Liver (tissue), 9 donors: ENCODE results near the gene GALNT17. TPM values are rescaled to one million over a fixed set of nuclear protein-coding genes. Genes with fewer than 3 reads are reported as not detected.
"Not testable (repeated sequence)": the region's sequence is repeated elsewhere in the genome, so short reads cannot be mapped to it uniquely, and the experiment has no call there.

Experiments used
- DNase-seq: peaks from one replicate; pipeline ENCODE4 v3.0.0-alpha.2; 2017; ENCODE audit warnings: low spot score
- H3K27ac ChIP-seq, 2 donors: one replicate each; pipeline ENCODE4 v1.7.0; 2013; ENCODE audit warnings: inconsistent platforms in 2 of 2, low read length in 2 of 2, control low read depth in 1 of 2, low read depth in 1 of 2, mild to moderate bottlenecking in 1 of 2
- H3K27me3 ChIP-seq, 4 donors: one replicate each; pipeline versions ENCODE4 v1.6.1 to v1.7.0; 2013; ENCODE audit warnings: low read length in 3 of 4, inconsistent platforms in 1 of 4, mild to moderate bottlenecking in 1 of 4, moderate library complexity in 1 of 4; ENCODE audit not compliant: control insufficient read depth in 4 of 4, insufficient read depth in 4 of 4
- H3K36me3 ChIP-seq, 4 donors: one replicate each; pipeline versions ENCODE4 v1.6.1 to v1.7.0; 2013; ENCODE audit warnings: low read length in 3 of 4, mild to moderate bottlenecking in 3 of 4, low read depth in 1 of 4, moderate library complexity in 1 of 4; ENCODE audit not compliant: control insufficient read depth in 4 of 4, insufficient read depth in 3 of 4
- H3K4me1 ChIP-seq, 4 donors: one replicate each; pipeline versions ENCODE4 v1.6.1 to v1.7.0; 2013; ENCODE audit warnings: low read length in 3 of 4, mild to moderate bottlenecking in 3 of 4, moderate library complexity in 1 of 4; ENCODE audit not compliant: control insufficient read depth in 4 of 4, insufficient read depth in 4 of 4
- H3K4me3 ChIP-seq, 3 donors: one replicate each; pipeline versions ENCODE4 v1.6.1 to v1.7.0; 2013; ENCODE audit warnings: low read length in 3 of 3, control low read depth in 1 of 3, low read depth in 1 of 3, mild to moderate bottlenecking in 1 of 3
- H3K9ac ChIP-seq, 2 donors: one replicate each; pipeline ENCODE4 v1.7.0; 2013; ENCODE audit warnings: low read length in 2 of 2, mild to moderate bottlenecking in 2 of 2, moderate library complexity in 2 of 2, control low read depth in 1 of 2, low read depth in 1 of 2
- H3K9me3 ChIP-seq, 4 donors: one replicate each; pipeline versions ENCODE4 v1.6.1 to v1.7.0; 2013; ENCODE audit warnings: low read length in 3 of 4; ENCODE audit not compliant: control insufficient read depth in 4 of 4
- CTCF ChIP-seq: fragments of 150-350 bp; IDR thresholded peaks from 2 replicates; pipeline ENCODE4 v1.5.1; 2017; ENCODE audit warnings: improper control_type of control experiment, low read depth, low read length; ENCODE audit not compliant: missing input control
- FOXA2 ChIP-seq: IDR thresholded peaks from 2 replicates; pipeline ENCODE4 v1.6.1; 2016; ENCODE audit warnings: antibody characterized with exemption
- GABPA ChIP-seq, 2 donors: IDR thresholded peaks in 1 of 2; conservative IDR thresholded peaks in 1 of 2; 2 replicates each; pipeline ENCODE4 v1.6.1; 2016; ENCODE audit warnings: antibody characterized with exemption in 2 of 2, mild to moderate bottlenecking in 1 of 2, moderate library complexity in 1 of 2
- JUND ChIP-seq, 2 donors: IDR thresholded peaks; 2 replicates each; pipeline ENCODE4 v1.6.1; 2016; ENCODE audit warnings: antibody characterized with exemption in 2 of 2
- NR2F2 ChIP-seq: IDR thresholded peaks from 2 replicates; pipeline ENCODE4 v1.6.1; 2016; ENCODE audit warnings: antibody characterized with exemption
- SP1 ChIP-seq: IDR thresholded peaks from 2 replicates; pipeline ENCODE4 v1.6.1; 2018; ENCODE audit warnings: antibody characterized with exemption, mild to moderate bottlenecking
- TAF1 ChIP-seq: conservative IDR thresholded peaks from 2 replicates; pipeline ENCODE4 v1.6.1; 2016; ENCODE audit warnings: antibody characterized with exemption, mild to moderate bottlenecking
- YY1 ChIP-seq: IDR thresholded peaks from 2 replicates; pipeline ENCODE4 v1.6.1; 2016; ENCODE audit warnings: antibody characterized with exemption, mild to moderate bottlenecking
- ZBTB33 ChIP-seq: IDR thresholded peaks from 2 replicates; pipeline ENCODE4 v1.6.1; 2016; ENCODE audit warnings: antibody characterized with exemption
- whole genome bisulfite sequencing: extraction: QIAGEN DNeasy Blood & Tissue Kit; methylation state at CpG from one replicate; pipeline ENCODE4 v1.1.7; 2013; 5-methylcytosine and 5-hydroxymethylcytosine counted together
- polyA plus RNA-seq, 2 donors: library from polyadenylated mRNA; stranded (reverse) in 1 of 2; unstranded in 1 of 2; fragments of 200-250 nt in 1 of 2; fragments of >200 nt in 1 of 2; fragmentation: Nextera tagmentation in 1 of 2; extraction: Ambion mirVana in 1 of 2; gene quantifications; one replicate each; pipeline versions ENCODE4 v1.2.1 to v1.2.3, GENCODE V29; 2013 to 2015
- total RNA-seq, 2 donors: library from RNA; depleted of rRNA; stranded (reverse); fragments of >200 nt; gene quantifications; one replicate each; pipeline ENCODE4 v1.2.3, GENCODE V29; 2014
- TF ChIP-seq, protein P1 (sequence below): IDR thresholded peaks from 2 replicates; pipeline ENCODE4 v1.6.1; 2016; ENCODE audit warnings: antibody characterized with exemption
- TF ChIP-seq, protein P2 (sequence below): IDR thresholded peaks from 2 replicates; pipeline ENCODE4 v1.6.1; 2016; ENCODE audit warnings: antibody characterized with exemption
- donor health status: healthy.
- donor health status: healthy.
- donor health status: healthy.
- donor health status: healthy.
- donor health status: healthy.

Gene GALNT17
- total and polyA plus RNA-seq, 4 donors = 0.10 to 0.42 (median 0.37) TPM; not detected in 1

DNA sequence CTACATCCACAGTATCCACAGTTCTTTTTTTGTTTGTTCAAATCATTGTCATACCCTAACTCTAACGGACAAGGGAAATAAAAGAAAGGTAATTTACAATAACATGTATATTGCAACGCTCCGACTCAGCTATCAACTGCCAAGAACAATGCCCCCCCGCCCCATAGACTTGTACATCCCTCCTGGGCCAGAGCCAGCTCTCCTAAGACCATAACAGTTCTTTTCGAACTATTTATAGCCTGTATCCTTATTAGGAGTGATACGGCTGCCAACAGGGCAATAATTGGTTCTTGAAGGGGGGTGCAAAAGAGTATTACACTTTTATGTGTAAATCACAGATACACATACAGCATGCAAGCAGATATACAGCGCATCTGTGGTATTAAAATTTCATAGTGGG lies 495.7 kb downstream of the GALNT17 start:
- no peak overlapping the region for H3K9ac ChIP-seq
- TF ChIP-seq GABPA (IDR thresholded peaks at IDR 0.05 in 1 of 2, conservative IDR thresholded peaks at IDR 0.05 in 1 of 2) (no peak), YY1 (no peak), FOXA2 (no peak), TAF1 (no peak)
- TF ChIP-seq, protein P1, sequence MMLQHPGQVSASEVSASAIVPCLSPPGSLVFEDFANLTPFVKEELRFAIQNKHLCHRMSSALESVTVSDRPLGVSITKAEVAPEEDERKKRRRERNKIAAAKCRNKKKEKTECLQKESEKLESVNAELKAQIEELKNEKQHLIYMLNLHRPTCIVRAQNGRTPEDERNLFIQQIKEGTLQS = no peak
- no peak for DNase-seq
- H3K36me3 ChIP-seq = no peaks in the 10 kb centered on the region
- H3K4me1 ChIP-seq = no peaks in the 10 kb centered on the region
- H3K4me3 ChIP-seq = no peak overlapping the region
- no peak overlapping the region for H3K27ac ChIP-seq
- no peaks in the 10 kb centered on the region for H3K9me3 ChIP-seq
- WGBS = 77% methylated on average over 7 of the region's 7 CpGs
- no peaks in the 10 kb centered on the region for H3K27me3 ChIP-seq

DNA sequence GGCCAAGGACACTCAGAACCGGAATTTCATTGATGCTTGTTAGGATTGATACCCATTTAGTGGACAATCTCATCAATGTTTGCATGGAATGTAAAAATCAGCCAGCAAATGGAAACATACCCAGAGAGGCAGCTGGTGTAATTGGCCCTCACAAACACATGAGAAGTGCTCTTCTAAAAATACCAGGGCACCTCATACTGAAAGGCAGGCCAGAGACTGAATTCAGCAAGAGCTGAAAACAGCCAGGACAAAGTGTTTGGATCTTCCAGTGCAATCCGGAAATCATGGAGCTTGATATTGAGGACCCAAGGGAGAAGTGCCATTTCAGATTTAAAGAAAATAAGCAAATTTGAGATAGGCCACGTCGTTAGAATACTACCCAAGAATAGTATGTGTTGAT lies 498.6 kb downstream of the GALNT17 start:
- H3K9ac ChIP-seq = no peak overlapping the region
- H3K36me3 ChIP-seq = no peaks in the 10 kb centered on the region
- H3K4me3 ChIP-seq = no peak overlapping the region
- 89% methylated on average over 4 of the region's 4 CpGs for WGBS
- H3K9me3 ChIP-seq = no peaks in the 10 kb centered on the region
- DNase-seq = no peak
- no peak overlapping the region for H3K27ac ChIP-seq
- TF ChIP-seq CTCF = no peak
- TF ChIP-seq, protein P2, sequence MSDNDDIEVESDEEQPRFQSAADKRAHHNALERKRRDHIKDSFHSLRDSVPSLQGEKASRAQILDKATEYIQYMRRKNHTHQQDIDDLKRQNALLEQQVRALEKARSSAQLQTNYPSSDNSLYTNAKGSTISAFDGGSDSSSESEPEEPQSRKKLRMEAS = no peak
- no peak for TF ChIP-seq JUND (IDR thresholded peaks at IDR 0.05)
- TF ChIP-seq SP1 = no peak
- TF ChIP-seq YY1 = no peak
- no peak for TF ChIP-seq NR2F2
- TF ChIP-seq TAF1 = no peak
- no peak for TF ChIP-seq ZBTB33
- TF ChIP-seq, protein P1 = no peak
- H3K4me1 ChIP-seq = no peaks in the 10 kb centered on the region
- no peaks in the 10 kb centered on the region for H3K27me3 ChIP-seq

GRCh38 chr7:71633551-71634008 lies 501.6 kb downstream of the GALNT17 start:
- no peak overlapping the region for H3K9ac ChIP-seq
- H3K36me3 ChIP-seq = no peaks in the 10 kb centered on the region
- H3K27me3 ChIP-seq = no peaks in the 10 kb centered on the region
- no peak overlapping the region for H3K27ac ChIP-seq
- H3K4me1 ChIP-seq = no peaks in the 10 kb centered on the region
- H3K9me3 ChIP-seq = no peaks in the 10 kb centered on the region
- TF ChIP-seq JUND (IDR thresholded peaks at IDR 0.05) (peak in 1 of 2 donors; percentile 25), CTCF (no peak)
- H3K4me3 ChIP-seq = no peak overlapping the region
- 35% methylated on average over 6 of the region's 6 CpGs for WGBS
- no peak for DNase-seq

- H3K27me3 ChIP-seq, H3K9me3 ChIP-seq, H3K36me3 ChIP-seq, H3K4me1 ChIP-seq, H3K27ac ChIP-seq, H3K4me3 ChIP-seq, H3K9ac ChIP-seq, DNase-seq: not testable (repeated sequence)
- WGBS = 80% methylated on average over 3 of the region's 3 CpGs
Observed at GRCh38 chr7:71635849-71636248, 503.9 kb downstream of the GALNT17 start.
